H1 (cell line): ENCODE results near the gene DHRS3. TPM values are rescaled to one million over a fixed set of nuclear protein-coding genes. Genes with fewer than 3 reads are reported as not detected.

Experiments used
- CTCF ChIA-PET: fragments of 300-600 bp; sonication (Branson Sonifier 250); formaldehyde crosslinking; loops from one replicate; lab custom pipeline; 2021; ENCODE audit not compliant: partially characterized antibody; lab: Charles Lee
- POLR2A ChIA-PET: fragments of 300-600 bp; sonication (Branson Sonifier 250); formaldehyde crosslinking; loops from one replicate; lab custom pipeline; 2021; ENCODE audit warnings: inconsistent platforms; ENCODE audit not compliant: partially characterized antibody; lab: Charles Lee
- DNase-seq, 2 experiments: peaks; one replicate each; pipeline versions ENCODE4 v3.0.0 to v3.0.0-alpha.2; 2010 to 2022; ENCODE audit warnings: low spot score in 2 of 2, low read depth in 1 of 2, mixed read lengths in 1 of 2
- FAIRE-seq: peaks from 2 replicates; lab custom pipeline; 2011; peaks lifted over from hg19 to GRCh38; lab: Jason Lieb, UNC
- H2AFZ ChIP-seq: 2 replicates; pipeline ENCODE4 v1.8.1; 2012; ENCODE audit warnings: low read length, inconsistent platforms
- H2AK5ac ChIP-seq: 2 replicates; pipeline ENCODE4 v1.6.1; 2013; ENCODE audit warnings: low read depth, low read length
- H2BK120ac ChIP-seq: replicated peaks from 2 replicates; pipeline ENCODE3; 2013; ENCODE audit warnings: low read depth, low read length, inconsistent platforms
- H2BK12ac ChIP-seq: 2 replicates; pipeline ENCODE4 v1.6.1; 2013; ENCODE audit warnings: low read depth, low read length
- H2BK15ac ChIP-seq: 2 replicates; pipeline ENCODE4 v1.6.1; 2013; ENCODE audit warnings: low read length
- H2BK20ac ChIP-seq: 2 replicates; pipeline ENCODE4 v1.6.1; 2013; ENCODE audit warnings: low read length
- H2BK5ac ChIP-seq: 2 replicates; pipeline ENCODE4 v1.6.1; 2013; ENCODE audit warnings: low read depth, low read length
- H3K14ac ChIP-seq: 2 replicates; pipeline ENCODE4 v1.6.1; 2013; ENCODE audit warnings: inconsistent platforms; ENCODE audit not compliant: insufficient read length
- H3K18ac ChIP-seq: 2 replicates; pipeline ENCODE4 v1.6.1; 2013; ENCODE audit warnings: low read length; ENCODE audit errors: extremely low read depth
- H3K23ac ChIP-seq: 2 replicates; pipeline ENCODE4 v1.6.1; 2013; ENCODE audit warnings: inconsistent platforms; ENCODE audit not compliant: insufficient read length
- H3K23me2 ChIP-seq: 2 replicates; pipeline ENCODE4 v1.6.1; 2013; ENCODE audit warnings: low read depth, low read length
- H3K27ac ChIP-seq: 2 replicates; pipeline ENCODE4 v1.6.1; 2011; ENCODE audit warnings: low read depth, low read length, inconsistent platforms
- H3K27me3 ChIP-seq, 4 experiments: replicated peaks in 1 of 4; 1 replicate in 1 of 4; 2 replicates in 3 of 4; pipeline versions ENCODE4 v1.6.1 to v1.8.1; 2011 to 2013; ENCODE audit warnings: low read length in 3 of 4, mild to moderate bottlenecking in 3 of 4, inconsistent platforms in 2 of 4, mixed read lengths in 2 of 4, moderate library complexity in 1 of 4; ENCODE audit not compliant: control insufficient read depth in 3 of 4, insufficient read depth in 3 of 4; ENCODE audit errors: extremely low read depth in 1 of 4
- H3K36me3 ChIP-seq, 4 experiments: 2 replicates each; pipeline versions ENCODE4 v1.6.1 to v1.8.1; 2011 to 2013; ENCODE audit warnings: mild to moderate bottlenecking in 4 of 4, low read length in 3 of 4, moderate library complexity in 2 of 4, control low read depth in 1 of 4, inconsistent platforms in 1 of 4; ENCODE audit not compliant: insufficient read depth in 4 of 4, control insufficient read depth in 2 of 4
- H3K4ac ChIP-seq: replicated peaks from 2 replicates; pipeline ENCODE3; 2013; ENCODE audit warnings: low read length, low read depth, mixed read lengths, inconsistent platforms; ENCODE audit not compliant: insufficient read length
- H3K4me1 ChIP-seq, 4 experiments: replicated peaks in 1 of 4; 1 replicate in 1 of 4; 2 replicates in 3 of 4; pipeline versions ENCODE4 v1.6.1 to v1.8.1; 2011 to 2013; ENCODE audit warnings: low read length in 3 of 4, inconsistent platforms in 2 of 4, mixed read lengths in 1 of 4; ENCODE audit not compliant: insufficient read depth in 4 of 4, control insufficient read depth in 3 of 4
- H3K4me2 ChIP-seq, 2 experiments: 2 replicates each; pipeline versions ENCODE4 v1.6.1 to v1.8.1; 2011 to 2013; ENCODE audit warnings: low read depth in 2 of 2, low read length in 2 of 2, control low read depth in 1 of 2, inconsistent platforms in 1 of 2, mild to moderate bottlenecking in 1 of 2; ENCODE audit not compliant: insufficient read depth in 1 of 2
- H3K4me3 ChIP-seq, 4 experiments: fragments of 200-600, 300-600 bp in 1 of 4; sonication (generic), shearing (Covaris generic), sonication (Bioruptor Twin) in 1 of 4; 2 replicates each; pipeline versions ENCODE4 v1.5.1 to v1.8.1; 2011 to 2016; ENCODE audit warnings: low read length in 4 of 4, low read depth in 3 of 4, control low read depth in 2 of 4, inconsistent platforms in 2 of 4, mild to moderate bottlenecking in 2 of 4, mixed read lengths in 1 of 4, moderate library complexity in 1 of 4; ENCODE audit not compliant: insufficient read depth in 2 of 4; ENCODE audit errors: extremely low read depth in 1 of 4
- H3K56ac ChIP-seq: replicated peaks from 2 replicates; pipeline ENCODE3; 2013; ENCODE audit warnings: low read depth, mild to moderate bottlenecking, mixed read lengths, low read length, inconsistent platforms; ENCODE audit not compliant: insufficient read length
- H3K79me1 ChIP-seq: 2 replicates; pipeline ENCODE4 v1.6.1; 2013; ENCODE audit warnings: low read depth, low read length, control low read depth
- H3K79me2 ChIP-seq, 2 experiments: 2 replicates each; pipeline versions ENCODE4 v1.6.1 to v1.8.1; 2012 to 2013; ENCODE audit warnings: low read length in 2 of 2, mild to moderate bottlenecking in 2 of 2, inconsistent platforms in 1 of 2; ENCODE audit not compliant: insufficient read depth in 2 of 2, control insufficient read depth in 1 of 2
- H3K9ac ChIP-seq, 4 experiments: replicated peaks in 1 of 4; 1 replicate in 1 of 4; 2 replicates in 3 of 4; pipeline versions ENCODE4 v1.6.1 to v1.8.1; 2011 to 2013; ENCODE audit warnings: low read depth in 3 of 4, low read length in 3 of 4, control low read depth in 2 of 4, mild to moderate bottlenecking in 2 of 4, moderate library complexity in 2 of 4, inconsistent platforms in 1 of 4; ENCODE audit errors: extremely low read depth in 1 of 4
- H3K9me3 ChIP-seq, 2 experiments: 2 replicates each; pipeline versions ENCODE4 v1.6.1 to v1.8.1; 2012 to 2013; ENCODE audit warnings: mild to moderate bottlenecking in 2 of 2, moderate library complexity in 2 of 2, control low read depth in 1 of 2, inconsistent platforms in 1 of 2, low read depth in 1 of 2, low read length in 1 of 2, mixed read lengths in 1 of 2; ENCODE audit not compliant: insufficient read depth in 2 of 2
- H4K20me1 ChIP-seq, 2 experiments: replicated peaks in 1 of 2; 2 replicates each; pipeline versions ENCODE3 to v1.8.1; 2011 to 2013; ENCODE audit warnings: inconsistent platforms in 2 of 2, low read length in 2 of 2, mild to moderate bottlenecking in 1 of 2; ENCODE audit not compliant: insufficient read depth in 2 of 2, control insufficient read depth in 1 of 2
- H4K5ac ChIP-seq: 2 replicates; pipeline ENCODE4 v1.6.1; 2013; ENCODE audit warnings: low read length, low read depth, mixed read lengths, inconsistent platforms; ENCODE audit not compliant: insufficient read length
- H4K8ac ChIP-seq: 2 replicates; pipeline ENCODE4 v1.8.0; 2013; ENCODE audit warnings: mild to moderate bottlenecking, moderate library complexity, low read length, inconsistent platforms; ENCODE audit not compliant: insufficient read depth; ENCODE audit errors: extremely low read depth
- H4K91ac ChIP-seq: replicated peaks from 2 replicates; pipeline ENCODE3; 2013; ENCODE audit warnings: low read length, mixed read lengths, inconsistent platforms; ENCODE audit not compliant: insufficient read length
- CEBPB ChIP-seq: IDR thresholded peaks from 2 replicates; pipeline ENCODE4 v1.6.1; 2012; ENCODE audit warnings: low read depth, low read length
- RNF2 ChIP-seq: fragments of 200-900, 300-1000 bp; sonication (generic); IDR thresholded peaks from 2 replicates; pipeline ENCODE4 v1.7.1; 2016; ENCODE audit warnings: borderline replicate concordance, low read depth, mild to moderate bottlenecking, antibody characterized with exemption, low read length; ENCODE audit not compliant: poor library complexity, severe bottlenecking; ENCODE audit errors: missing control alignments
- TAF1 ChIP-seq: IDR thresholded peaks from 2 replicates; pipeline ENCODE4 v1.6.1; 2011; ENCODE audit warnings: mild to moderate bottlenecking, low read depth, low read length
- WGBS, 2 experiments: shearing (Covaris generic) in 1 of 2; methylation state at CpG; one replicate each; pipeline versions ENCODE4 v1.1.6 to v1.1.7; 2013 to 2015; ENCODE audit warnings: low lambda C conversion rate in 2 of 2, mixed read lengths in 2 of 2, inconsistent platforms in 1 of 2, low coverage in 1 of 2, missing lambda C conversion rate in 1 of 2; ENCODE audit not compliant: insufficient replicate concordance in 2 of 2, insufficient coverage in 1 of 2, insufficient read length in 1 of 2; ENCODE audit errors: extremely low coverage in 1 of 2, missing lambda C conversion rate in 1 of 2; 5-methylcytosine and 5-hydroxymethylcytosine counted together
- polyA plus RNA-seq, 7 experiments: library from polyadenylated mRNA; depleted of rRNA in 3 of 7; stranded (reverse) in 5 of 7; unstranded in 2 of 7; fragments of >200 nt in 5 of 7; fragments of 200-250 nt in 2 of 7; gene quantifications; 1 replicate in 5 of 7; 2 replicates in 1 of 7; 4 replicates in 1 of 7; pipeline versions ENCODE4 v1.2.1 to v1.2.3, GENCODE V29; 2011 to 2013; ENCODE audit warnings: missing spikeins in 2 of 7, mixed read lengths in 2 of 7
- total RNA-seq: library from RNA; stranded (reverse); fragmentation: NEBNext Ultra II Directional; extraction: Animal tissue kit (Norgen Biotek cat#: 25700); gene quantifications from 2 replicates; pipeline ENCODE4 v1.2.1, GENCODE V29; 2021

The DHRS3 gene
- total and polyA plus RNA-seq, 2 of the 8 experiments (the other 6 are each of a cell fraction or from before 2014, with no cell fraction given) = 32.5 to 36.4 TPM

GRCh38 chr1:12554521-12555305 is 63.3 kb downstream of the DHRS3 start:
- H3K23ac ChIP-seq = no peak overlapping the region
- no peak overlapping the region for H3K14ac ChIP-seq
- peaks cover 3 to 10% of the 10 kb centered on the region in 2 experiments; a peak in 3 of 4 replicates for H3K9me3 ChIP-seq
- no peak overlapping the region for H3K4me3 ChIP-seq
- H2AFZ ChIP-seq = no peak overlapping the region
- H3K9ac ChIP-seq = no peak overlapping the region
- H2BK12ac ChIP-seq = 0 out of 2 replicates have a peak overlapping the region, but pooled peaks have one; percentile 50
- H3K79me1 ChIP-seq = no peaks in the 10 kb centered on the region
- H3K4me1 ChIP-seq = peaks cover 0 to 5% (median 3%) of the 10 kb centered on the region in 4 experiments; a peak in 4 of 7 replicates
- H2BK15ac ChIP-seq = no peak overlapping the region
- no peak overlapping the region for H3K27ac ChIP-seq
- no peak overlapping the region for H2BK5ac ChIP-seq
- no peaks in the 10 kb centered on the region for H3K79me2 ChIP-seq
- no peak for TF ChIP-seq TAF1
- TF ChIP-seq RNF2 = no peak
- TF ChIP-seq CEBPB = no peak
- ChIA-PET CTCF (interaction anchor here (0.5 to 1.5 kb wide), 2 partner anchors 63 to 65 kb away, joined by 3 read pairs; partner anchors contain the start of gene DHRS3), POLR2A (interaction anchor here (0.6 kb wide), 1 partner anchor 10 kb away, joined by 5 read pairs; no protein-coding TSS in a partner anchor)
- no peak overlapping the region for H4K5ac ChIP-seq
- H2BK20ac ChIP-seq = no peak overlapping the region
- no peaks in the 10 kb centered on the region for H3K23me2 ChIP-seq
- no peaks in the 10 kb centered on the region for H4K20me1 ChIP-seq
- no peak overlapping the region; the same call in 1 of the 2 replicates for H4K8ac ChIP-seq
- H3K56ac ChIP-seq = no peak overlapping the region
- no peak overlapping the region for H4K91ac ChIP-seq
- H3K18ac ChIP-seq = no peak overlapping the region
- WGBS, 2 experiments = 91% methylated on average over 18 of the region's 18 CpGs; no CpG with 5 or more reads in 1 of the 2 experiments
- DNase-seq (no peak), FAIRE-seq (no peak)
- H3K27me3 ChIP-seq = no peaks in the 10 kb centered on the region
- H3K4ac ChIP-seq = no peak overlapping the region
- no peak overlapping the region for H3K4me2 ChIP-seq
- H2AK5ac ChIP-seq = no peak overlapping the region; the same call in 1 of the 2 replicates
- H2BK120ac ChIP-seq = no peak overlapping the region
- H3K36me3 ChIP-seq = no peaks in the 10 kb centered on the region
